Activated CD4-positive, alpha-beta T cell treated with anti-CD3 and anti-CD28 coated beads for 24 hours (primary cell): ENCODE measurements around the gene PPP1R12B.
"Not testable (repeated sequence)": the region's sequence is repeated elsewhere in the genome, so short reads cannot be mapped to it uniquely, and the experiment has no call there.

Experiments
- DNase-seq, 2 donors: peaks; one replicate each; pipeline ENCODE4 v3.0.0-alpha.2; 2020; ENCODE audit warnings: low read depth in 2 of 2

Gene PPP1R12B

GRCh38 chr1:202580619-202581018 is 232.1 kb downstream of the PPP1R12B start:
- no peak for DNase-seq

GRCh38 chr1:202582350-202582749 is 233.9 kb downstream of the PPP1R12B start:
- DNase-seq, result not testable (repeated sequence)

GRCh38 chr1:202584707-202585589 is 236.4 kb downstream of the PPP1R12B start:
- DNase-seq, result no peak

GRCh38 chr1:202585590-202585933 is 237.1 kb downstream of the PPP1R12B start:
- DNase-seq, result no peak

- no peak for DNase-seq
These were observed 237.7 kb downstream of the PPP1R12B start for GRCh38 chr1:202586018-202586821.

GRCh38 chr1:202586871-202587270 is 238.4 kb downstream of the PPP1R12B start:
- DNase-seq, result no peak

- DNase-seq, result no peak
These were observed 239.5 kb downstream of the PPP1R12B start for GRCh38 chr1:202587859-202588485.

GRCh38 chr1:202588503-202589189 is 240.1 kb downstream of the PPP1R12B start:
- no peak for DNase-seq

GRCh38 chr1:202589190-202589930 is 240.9 kb downstream of the PPP1R12B start:
- no peak for DNase-seq

- DNase-seq, result no peak
These were observed 241.6 kb downstream of the PPP1R12B start for GRCh38 chr1:202590126-202590525.

GRCh38 chr1:202590975-202591411 is 242.5 kb downstream of the PPP1R12B start:
- no peak for DNase-seq

- DNase-seq, result no peak
These were observed 243.0 kb downstream of the PPP1R12B start for GRCh38 chr1:202591515-202591914.

- no peak for DNase-seq
These were observed 243.6 kb downstream of the PPP1R12B start for GRCh38 chr1:202592146-202592545.

GRCh38 chr1:202593845-202594244 is 245.3 kb downstream of the PPP1R12B start:
- no peak for DNase-seq

- no peak for DNase-seq
These were observed 248.1 kb downstream of the PPP1R12B start for GRCh38 chr1:202596638-202597037.

GRCh38 chr1:202597090-202597761 is 248.7 kb downstream of the PPP1R12B start:
- no peak for DNase-seq

GRCh38 chr1:202599669-202600431 is 251.4 kb downstream of the PPP1R12B start:
- peak in 1 of 2 donors; percentile 12 for DNase-seq

GRCh38 chr1:202600432-202601041 is 252.0 kb downstream of the PPP1R12B start:
- DNase-seq, result no peak

GRCh38 chr1:202603435-202603834 is 254.9 kb downstream of the PPP1R12B start:
- DNase-seq, result no peak
